Measurements from ENCODE around the gene RNF135.
"Not testable (repeated sequence)": the region's sequence is repeated elsewhere in the genome, so short reads cannot be mapped to it uniquely, and the experiment has no call there.

RNF135 gene

DNA sequence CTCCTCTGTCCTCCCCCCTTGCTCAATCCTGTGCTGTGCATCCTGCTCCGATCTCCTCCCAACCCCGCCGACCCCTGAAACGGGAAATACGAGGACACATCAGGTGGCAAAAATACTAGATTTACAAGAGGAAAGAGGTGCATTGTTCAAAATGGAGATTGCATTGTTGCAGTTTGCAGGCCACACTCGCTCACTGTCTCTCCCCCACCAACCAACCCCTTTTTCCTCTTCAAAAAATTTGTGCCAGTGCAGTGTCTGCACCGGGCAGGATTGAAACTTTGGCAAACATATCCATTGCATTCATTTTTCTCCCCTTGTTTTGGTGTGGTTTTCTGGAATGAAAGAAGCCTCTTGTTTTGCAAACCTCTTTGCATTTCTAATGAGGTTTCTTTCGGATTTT is 61.0 kb downstream of the RNF135 start:
- H3K4me3 ChIP-seq (ENCODE audit: low read length): no peak overlapping the region
- TF ChIP-seq, protein P1, sequence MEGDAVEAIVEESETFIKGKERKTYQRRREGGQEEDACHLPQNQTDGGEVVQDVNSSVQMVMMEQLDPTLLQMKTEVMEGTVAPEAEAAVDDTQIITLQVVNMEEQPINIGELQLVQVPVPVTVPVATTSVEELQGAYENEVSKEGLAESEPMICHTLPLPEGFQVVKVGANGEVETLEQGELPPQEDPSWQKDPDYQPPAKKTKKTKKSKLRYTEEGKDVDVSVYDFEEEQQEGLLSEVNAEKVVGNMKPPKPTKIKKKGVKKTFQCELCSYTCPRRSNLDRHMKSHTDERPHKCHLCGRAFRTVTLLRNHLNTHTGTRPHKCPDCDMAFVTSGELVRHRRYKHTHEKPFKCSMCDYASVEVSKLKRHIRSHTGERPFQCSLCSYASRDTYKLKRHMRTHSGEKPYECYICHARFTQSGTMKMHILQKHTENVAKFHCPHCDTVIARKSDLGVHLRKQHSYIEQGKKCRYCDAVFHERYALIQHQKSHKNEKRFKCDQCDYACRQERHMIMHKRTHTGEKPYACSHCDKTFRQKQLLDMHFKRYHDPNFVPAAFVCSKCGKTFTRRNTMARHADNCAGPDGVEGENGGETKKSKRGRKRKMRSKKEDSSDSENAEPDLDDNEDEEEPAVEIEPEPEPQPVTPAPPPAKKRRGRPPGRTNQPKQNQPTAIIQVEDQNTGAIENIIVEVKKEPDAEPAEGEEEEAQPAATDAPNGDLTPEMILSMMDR (conservative IDR thresholded peaks at IDR 0.05; ENCODE audit: low read length): no peak
- DNase-seq (ENCODE audit: low read depth): no peak

DNA sequence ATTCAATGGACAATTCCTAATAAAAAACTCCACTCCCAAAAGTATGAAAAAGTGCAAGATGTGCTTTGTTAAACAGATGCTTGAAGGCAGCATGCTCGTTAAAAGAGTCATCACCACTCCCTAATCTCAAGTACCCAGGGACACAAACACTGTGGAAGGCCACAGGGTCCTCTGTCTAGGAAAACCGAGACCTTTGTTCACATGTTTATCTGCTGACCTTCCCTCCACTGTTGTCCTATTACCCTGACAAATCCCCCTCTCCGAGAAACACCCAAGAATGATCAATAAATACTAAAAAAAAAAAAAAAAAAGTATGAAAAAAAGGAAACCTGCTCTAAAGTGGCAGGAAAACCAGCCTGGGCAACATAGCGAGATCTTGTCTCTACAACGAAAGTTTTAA is 64.8 kb downstream of the RNF135 start:
- DNase-seq (ENCODE audit: low read depth): not testable (repeated sequence)

DNA sequence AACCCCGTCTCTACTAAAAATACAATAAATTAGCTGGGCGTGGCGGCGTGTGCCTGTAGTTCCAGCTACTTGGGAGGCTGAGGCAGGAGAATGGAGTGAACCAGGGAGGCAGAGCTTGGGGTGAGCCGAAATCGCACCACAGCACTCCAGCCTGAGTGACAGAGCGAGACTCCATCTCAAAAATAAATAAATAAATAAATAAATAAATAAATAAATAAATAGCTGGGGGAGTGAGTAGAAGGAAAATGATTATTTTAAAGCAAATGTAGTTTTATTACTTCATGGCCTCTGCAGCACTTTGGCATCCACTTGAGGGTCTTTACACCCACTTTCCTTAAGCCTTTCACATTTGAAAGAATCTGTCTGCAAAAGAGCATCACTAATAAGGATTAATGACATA is 70.0 kb downstream of the RNF135 start:
- not testable (repeated sequence) for H3K4me3 ChIP-seq (ENCODE audit: low read length); DNase-seq (ENCODE audit: low read depth)

More for the DNA sequence above, 64.8 kb downstream of the RNF135 start:
- H3K4me3 ChIP-seq (ENCODE audit: low read length): not testable (repeated sequence)

DNA sequence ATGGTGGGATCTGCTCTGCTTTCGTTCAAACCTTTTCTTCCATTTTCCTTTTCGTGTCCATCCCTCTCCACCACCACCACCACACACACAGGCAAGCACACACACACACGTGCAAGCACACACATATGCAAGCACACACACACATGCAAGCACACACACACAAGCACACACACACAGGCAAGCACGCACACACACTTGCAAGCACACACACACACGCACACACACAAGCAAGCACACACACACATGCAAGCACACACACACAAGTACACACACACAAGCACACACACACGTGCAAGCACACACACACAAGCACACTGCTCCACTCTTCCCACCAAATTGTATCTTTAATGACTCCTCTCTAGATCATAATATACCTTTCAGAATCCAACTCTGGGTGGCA is 71.5 kb downstream of the RNF135 start:
- not testable (repeated sequence) for DNase-seq (ENCODE audit: low read depth); H3K4me3 ChIP-seq (ENCODE audit: low read length)

DNA sequence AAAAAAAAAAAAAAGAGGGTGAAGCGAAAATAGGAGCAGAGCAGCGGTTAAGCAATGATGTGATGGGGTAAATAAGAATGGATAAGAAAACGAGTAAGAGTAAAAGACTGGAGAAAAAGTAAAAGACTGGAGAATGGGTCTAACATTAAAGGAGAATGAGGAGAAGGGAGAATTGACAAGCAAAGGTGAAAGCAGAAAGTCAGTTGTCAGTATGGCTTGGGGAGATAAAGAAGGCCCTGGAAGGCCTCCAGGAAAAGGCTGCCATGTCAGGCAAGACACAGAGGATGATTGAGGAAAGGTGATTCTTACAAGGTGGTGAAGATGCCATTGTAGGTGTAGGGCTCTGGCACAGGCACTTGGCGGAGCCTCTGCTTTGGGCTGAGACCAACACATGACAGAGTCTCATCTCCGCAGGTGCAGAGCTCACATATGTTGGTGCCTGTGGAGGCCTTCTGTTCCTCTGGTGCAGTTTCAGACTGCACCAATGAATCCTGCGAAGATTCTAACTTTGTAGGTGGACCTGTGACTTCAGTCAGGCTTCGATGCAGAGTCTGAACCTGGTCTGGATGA is 76.1 kb downstream of the RNF135 start:
- not testable (repeated sequence) for H3K4me3 ChIP-seq (ENCODE audit: low read length); DNase-seq (ENCODE audit: low read depth)

DNA sequence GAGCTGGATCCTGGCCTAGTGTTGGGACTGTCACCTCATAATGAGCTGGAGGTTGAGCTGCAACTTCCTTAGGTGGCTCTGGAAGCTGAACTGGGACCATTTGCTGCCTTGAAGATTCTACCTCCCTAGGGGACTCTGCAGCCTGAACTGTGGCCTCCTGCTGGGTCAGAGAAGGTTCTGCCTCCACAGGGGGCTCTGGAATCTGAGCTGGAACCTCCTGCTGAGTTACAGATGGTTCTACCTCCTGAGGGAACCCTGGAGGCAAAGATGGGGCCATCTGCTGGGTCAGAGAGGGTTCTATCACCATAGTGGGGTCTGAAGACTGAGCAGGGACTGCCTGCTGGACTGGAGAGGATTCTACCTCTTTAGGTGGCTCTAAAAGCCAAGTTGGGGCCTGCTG is 77.3 kb downstream of the RNF135 start:
- no peak for DNase-seq (ENCODE audit: low read depth)
- no peak overlapping the region for H3K4me3 ChIP-seq (ENCODE audit: low read length)
- TF ChIP-seq, protein P1 (conservative IDR thresholded peaks at IDR 0.05; ENCODE audit: low read length): no peak

DNA sequence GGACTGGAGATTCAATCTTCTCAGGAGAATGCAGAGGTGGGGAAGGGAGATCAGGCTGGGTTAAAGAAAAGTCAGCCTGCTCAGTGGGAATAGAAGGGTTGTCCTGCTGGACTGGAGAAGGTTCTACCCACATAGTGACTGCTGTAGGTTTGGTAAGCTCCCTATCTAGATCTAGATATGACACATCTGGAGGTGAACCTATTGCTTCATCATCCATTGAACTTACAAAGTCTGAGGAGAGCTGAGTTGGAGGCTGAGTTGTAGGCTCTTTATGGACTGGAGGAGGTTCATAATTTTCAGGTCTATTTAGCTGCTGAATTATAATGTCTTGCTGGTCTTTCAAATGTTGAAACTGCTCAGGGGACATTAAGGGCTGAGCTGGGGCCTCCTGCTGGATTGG is 77.9 kb downstream of the RNF135 start:
- TF ChIP-seq, protein P1 (conservative IDR thresholded peaks at IDR 0.05; ENCODE audit: low read length): no peak
- peak; percentile 12 for DNase-seq (ENCODE audit: low read depth)
- no peak overlapping the region for H3K4me3 ChIP-seq (ENCODE audit: low read length)

Data from AG10803 (cell line).